ENCODE data around the gene KIRREL3.
A peak's percentile ranks its signal among the peaks of the same experiment; 100 is the strongest.

KIRREL3 gene

GRCh38 chr11:126949066-126949891 lies 51.3 kb downstream of the KIRREL3 start:
- DNase-seq = no peak

- DNase-seq = no peak
These were observed 52.0 kb downstream of the KIRREL3 start for GRCh38 chr11:126948563-126948962.

- no peak for DNase-seq
These were observed 55.3 kb downstream of the KIRREL3 start for GRCh38 chr11:126945319-126945718.

- no peak for DNase-seq
These were observed 57.3 kb downstream of the KIRREL3 start for GRCh38 chr11:126943316-126943715.

- no peak for DNase-seq
These were observed 58.4 kb downstream of the KIRREL3 start for GRCh38 chr11:126942146-126942545.

- no peak for DNase-seq
These were observed 61.0 kb downstream of the KIRREL3 start for GRCh38 chr11:126939552-126939951.

GRCh38 chr11:126938718-126939117 lies 61.9 kb downstream of the KIRREL3 start:
- DNase-seq = no peak

- DNase-seq = peak; percentile 7
These were observed 70.3 kb downstream of the KIRREL3 start for GRCh38 chr11:126930091-126930841.

GRCh38 chr11:126929179-126930061 lies 71.2 kb downstream of the KIRREL3 start:
- no peak for DNase-seq

GRCh38 chr11:126927623-126928022 lies 72.9 kb downstream of the KIRREL3 start:
- no peak for DNase-seq

- DNase-seq = no peak
These were observed 74.2 kb downstream of the KIRREL3 start for GRCh38 chr11:126926376-126926791.

GRCh38 chr11:126925321-126926093 lies 75.1 kb downstream of the KIRREL3 start:
- no peak for DNase-seq

- no peak for DNase-seq
These were observed 76.1 kb downstream of the KIRREL3 start for GRCh38 chr11:126924376-126925040.

GRCh38 chr11:126920833-126921232 lies 79.7 kb downstream of the KIRREL3 start:
- DNase-seq = peak; percentile 9

- DNase-seq = peak; percentile 34
These were observed 81.3 kb downstream of the KIRREL3 start for GRCh38 chr11:126919147-126919823.

GRCh38 chr11:126918556-126918955 lies 82.0 kb downstream of the KIRREL3 start:
- no peak for DNase-seq

- no peak for DNase-seq
These were observed 82.9 kb downstream of the KIRREL3 start for GRCh38 chr11:126917531-126918204.

- no peak for DNase-seq
These were observed 85.1 kb downstream of the KIRREL3 start for GRCh38 chr11:126915430-126915829.

- no peak for DNase-seq
These were observed 85.6 kb downstream of the KIRREL3 start for GRCh38 chr11:126914941-126915340.

- DNase-seq = no peak
These were observed 86.4 kb downstream of the KIRREL3 start for GRCh38 chr11:126914166-126914565.

All from hematopoietic multipotent progenitor cell treated with erythropoietin and hydrocortisone succinate and interleukin-3 and kit ligand, for 4 days (in vitro differentiated cells).